ENCODE measurements around the gene HS3ST5. TPM values are rescaled to one million over a fixed set of nuclear protein-coding genes. Genes with fewer than 3 reads are reported as not detected.
A peak's percentile ranks its signal among the peaks of the same experiment; 100 is the strongest.

The HS3ST5 gene
- total RNA-seq, 1 experiment from 2014 or later, result 14.4 TPM

DNA sequence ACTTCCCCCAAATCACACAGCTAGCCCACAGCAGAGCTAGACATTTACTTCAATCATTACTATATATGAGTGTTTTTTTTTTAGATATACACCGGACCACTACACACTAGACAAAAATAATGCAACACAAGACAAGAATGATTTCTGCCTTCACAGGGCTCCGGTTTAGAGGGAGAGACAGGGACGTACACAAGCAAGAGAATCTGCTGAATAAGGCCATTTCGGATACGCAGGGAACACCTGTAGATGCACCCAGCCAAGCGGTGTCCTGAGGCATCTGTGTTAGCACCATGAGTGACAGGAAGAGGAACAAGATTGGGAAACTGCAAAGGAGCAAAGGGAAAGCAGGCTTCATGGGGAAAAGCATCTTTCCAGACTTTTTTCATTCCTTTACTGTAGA, 45.7 kb downstream of the HS3ST5 start:
- H3K27ac Mint-ChIP-seq, result peak overlapping the region; percentile 23 to 79 (median 75); a peak in 6 of 7 replicates
- Histone ChIP-seq H4K20me1 (ENCODE audit: control insufficient read depth, insufficient read depth, insufficient read length) (no peaks in the 10 kb centered on the region), H4K5ac (ENCODE audit: insufficient read length, low read depth, low read length) (no peak overlapping the region), H3K4me1 (ENCODE audit: insufficient read depth, low read length) (no peaks in the 10 kb centered on the region; the same call in 1 of the 2 replicates), H3K18ac (ENCODE audit: insufficient read length, low read depth, low read length) (no peak overlapping the region), H3K9me3 (ENCODE audit: control insufficient read depth, low read depth, low read length) (no peaks in the 10 kb centered on the region), H4K91ac (ENCODE audit: insufficient read length, low read depth, low read length) (no peak overlapping the region), H3K4me2 (ENCODE audit: insufficient read depth, insufficient read length, low read length) (no peak overlapping the region), H2BK15ac (ENCODE audit: low read depth, low read length) (no peak overlapping the region), H3K23me2 (ENCODE audit: insufficient read length, low read depth, low read length, poor library complexity, severe bottlenecking) (no peaks in the 10 kb centered on the region), H2AK5ac (ENCODE audit: insufficient read length, low read length) (no peak overlapping the region), H3K56ac (ENCODE audit: insufficient read length, low read depth, low read length) (no peak overlapping the region), H3K9ac (ENCODE audit: extremely low read depth, insufficient read length, low read length) (no peak overlapping the region), H2BK12ac (ENCODE audit: insufficient read length, low read depth, low read length) (no peak overlapping the region), H4K8ac (replicated peaks; ENCODE audit: insufficient read length, low read depth, low read length) (no peak overlapping the region), H3K27me3 (ENCODE audit: insufficient read depth, low read length) (no peaks in the 10 kb centered on the region), H3K79me2 (ENCODE audit: insufficient read depth, low read length) (no peaks in the 10 kb centered on the region), H2BK20ac (ENCODE audit: low read depth, low read length, poor library complexity, severe bottlenecking) (no peak overlapping the region), H2AFZ (ENCODE audit: low read length) (no peak overlapping the region), H3K23ac (ENCODE audit: insufficient read length, low read depth, low read length) (no peak overlapping the region), H3K14ac (ENCODE audit: insufficient read depth, low read length) (no peak overlapping the region), H3K79me1 (ENCODE audit: insufficient read depth, low read depth, low read length, poor library complexity, severe bottlenecking) (peaks cover 2% of the 10 kb centered on the region), H2BK5ac (ENCODE audit: insufficient read length, low read length) (no peak overlapping the region), H3K4ac (ENCODE audit: low read depth, low read length) (no peak overlapping the region), H3K27ac (ENCODE audit: insufficient read length, low read depth, low read length) (no peak overlapping the region), H3T11ph (ENCODE audit: low read length) (no peak overlapping the region), H2BK120ac (ENCODE audit: low read depth, low read length, poor library complexity, severe bottlenecking) (no peak overlapping the region)
- peaks cover 14 to 32% (median 28%) of the 10 kb centered on the region in 3 experiments for H3K36me3 Mint-ChIP-seq (ENCODE audit: insufficient read depth in 1 of 3, low read depth in 3 of 3)
- H3K4me1 Mint-ChIP-seq, result peaks cover 32 to 47% of the 10 kb centered on the region in 2 experiments
- TF ChIP-seq, protein P1, sequence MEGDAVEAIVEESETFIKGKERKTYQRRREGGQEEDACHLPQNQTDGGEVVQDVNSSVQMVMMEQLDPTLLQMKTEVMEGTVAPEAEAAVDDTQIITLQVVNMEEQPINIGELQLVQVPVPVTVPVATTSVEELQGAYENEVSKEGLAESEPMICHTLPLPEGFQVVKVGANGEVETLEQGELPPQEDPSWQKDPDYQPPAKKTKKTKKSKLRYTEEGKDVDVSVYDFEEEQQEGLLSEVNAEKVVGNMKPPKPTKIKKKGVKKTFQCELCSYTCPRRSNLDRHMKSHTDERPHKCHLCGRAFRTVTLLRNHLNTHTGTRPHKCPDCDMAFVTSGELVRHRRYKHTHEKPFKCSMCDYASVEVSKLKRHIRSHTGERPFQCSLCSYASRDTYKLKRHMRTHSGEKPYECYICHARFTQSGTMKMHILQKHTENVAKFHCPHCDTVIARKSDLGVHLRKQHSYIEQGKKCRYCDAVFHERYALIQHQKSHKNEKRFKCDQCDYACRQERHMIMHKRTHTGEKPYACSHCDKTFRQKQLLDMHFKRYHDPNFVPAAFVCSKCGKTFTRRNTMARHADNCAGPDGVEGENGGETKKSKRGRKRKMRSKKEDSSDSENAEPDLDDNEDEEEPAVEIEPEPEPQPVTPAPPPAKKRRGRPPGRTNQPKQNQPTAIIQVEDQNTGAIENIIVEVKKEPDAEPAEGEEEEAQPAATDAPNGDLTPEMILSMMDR (conservative IDR thresholded peaks at IDR 0.05), result no peak
- peaks cover 0 to 8% of the 10 kb centered on the region in 2 experiments; a peak in 3 of 5 replicates for H3K9me3 Mint-ChIP-seq
- no peak overlapping the region for H3K4me3 Mint-ChIP-seq
- DNase-seq, result no peak
- WGBS (ENCODE audit: extremely low coverage, insufficient read length, low lambda C conversion rate), result no CpG with 5 or more reads among the region's 6 CpGs
- no peaks in the 10 kb centered on the region for H3K27me3 Mint-ChIP-seq (ENCODE audit: low read depth)
